MCF 10A (cell line): Measurements from ENCODE around the gene KIAA0513. TPM values are rescaled to one million over a fixed set of nuclear protein-coding genes. Genes with fewer than 3 reads are reported as not detected.

Experiments
- BruUV-seq: library from RNA; stranded (reverse); fragments of 400-500 nt; replicated peaks from 2 replicates; lab custom pipeline; 2021; lab: Mats Ljungman, UMichigan
- CTCF ChIA-PET: fragments of 300-600 bp; sonication (Branson Sonifier 250); formaldehyde crosslinking; extraction: SDS; loops from one replicate; lab custom pipeline; 2021; ENCODE audit warnings: antibody characterized with exemption, inconsistent platforms; lab: Yijun Ruan, JAX
- POLR2A ChIA-PET: fragments of 300-600, 350-650 bp; sonication (Branson Sonifier 250); formaldehyde crosslinking; extraction: SDS; loops from one replicate; lab custom pipeline; 2020; ENCODE audit warnings: antibody characterized with exemption, inconsistent platforms; lab: Yijun Ruan, JAX
- DNase-seq: peaks from one replicate; pipeline ENCODE4 v3.0.0-alpha.2; 2018; ENCODE audit not compliant: unreplicated experiment
- H3K27ac Mint-ChIP-seq: one replicate; pipeline ENCODE4 v1.8.0; 2022; ENCODE audit warnings: mild to moderate bottlenecking, low read depth, mixed read lengths; ENCODE audit not compliant: unreplicated experiment
- H3K27me3 Mint-ChIP-seq: one replicate; pipeline ENCODE4 v1.8.0; 2022; ENCODE audit warnings: mixed read lengths; ENCODE audit not compliant: insufficient read depth, unreplicated experiment
- H3K36me3 Mint-ChIP-seq: one replicate; pipeline ENCODE4 v1.8.0; 2022; ENCODE audit warnings: mild to moderate bottlenecking, moderate library complexity, mixed read lengths; ENCODE audit not compliant: insufficient read depth, unreplicated experiment
- H3K4me1 Mint-ChIP-seq: one replicate; pipeline ENCODE4 v1.8.0; 2022; ENCODE audit warnings: mixed read lengths; ENCODE audit not compliant: insufficient read depth, unreplicated experiment
- H3K4me3 Mint-ChIP-seq: one replicate; pipeline ENCODE4 v1.8.0; 2022; ENCODE audit warnings: mild to moderate bottlenecking, moderate library complexity, mixed read lengths; ENCODE audit not compliant: unreplicated experiment
- H3K9me3 Mint-ChIP-seq: one replicate; pipeline ENCODE4 v1.8.0; 2022; ENCODE audit warnings: mixed read lengths; ENCODE audit not compliant: unreplicated experiment
- CTCF ChIP-seq: fragments of 200-600 bp; IDR thresholded peaks from one replicate; pipeline ENCODE4 v1.8.0; 2022; ENCODE audit warnings: antibody characterized with exemption, mild to moderate bottlenecking; ENCODE audit not compliant: unreplicated experiment
- intact Hi-C: fragments of 100-400 bp; cut with micrococcal nuclease; formaldehyde crosslinking; loops from 2 replicates; pipeline ENCODE4 v1.14.1; 2022
- total RNA-seq: library from RNA; stranded (reverse); gene quantifications from 2 replicates; pipeline ENCODE4 v1.2.3, GENCODE V29; 2022

KIAA0513 gene
- total RNA-seq, 1 experiment from 2014 or later, result 4.2 TPM

GRCh38 chr16:85042167-85042526, 14.6 kb downstream of the KIAA0513 start:
- Mint-ChIP-seq H3K36me3 (peaks cover 9% of the 10 kb centered on the region), H3K4me3 (no peak overlapping the region), H3K9me3 (no peaks in the 10 kb centered on the region), H3K27ac (no peak overlapping the region), H3K27me3 (no peaks in the 10 kb centered on the region), H3K4me1 (peaks cover 4% of the 10 kb centered on the region)
- CTCF ChIA-PET, result interaction anchor here (0.6 kb wide), 1 partner anchor 17 kb away, joined by 4 read pairs; no protein-coding TSS in a partner anchor
- no peak for DNase-seq
- intact Hi-C loops, result no loop called here
- BruUV-seq, result no TSS peak
- POLR2A ChIA-PET, result interaction anchor here (1.1 to 1.4 kb wide), 3 partner anchors 11 to 31 kb away, joined by 3 read pairs; partner anchors contain the start of gene ZDHHC7
- TF ChIP-seq CTCF, result no peak

DNA sequence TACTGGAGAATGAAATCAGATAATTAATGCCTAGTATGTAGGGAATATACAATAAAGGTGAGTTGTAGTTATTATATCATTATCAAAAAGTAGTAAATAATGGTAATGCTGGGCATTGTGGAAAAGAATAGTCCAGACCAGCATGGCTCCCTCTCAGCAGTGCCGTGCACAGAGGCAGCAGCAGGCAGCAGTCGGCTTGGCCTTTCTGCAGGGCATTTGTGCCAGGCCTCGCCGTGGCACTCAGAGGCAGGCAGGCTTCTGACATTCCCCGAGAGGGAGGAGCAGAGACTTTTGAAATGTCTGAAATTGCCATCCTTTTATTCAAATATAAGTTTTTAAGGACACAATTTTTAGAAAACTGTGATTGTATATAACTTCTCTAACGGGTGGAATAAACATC, 15.0 kb downstream of the KIAA0513 start:
- BruUV-seq, result no TSS peak
- Mint-ChIP-seq H3K9me3 (no peaks in the 10 kb centered on the region), H3K4me1 (no peaks in the 10 kb centered on the region), H3K4me3 (no peak overlapping the region), H3K27me3 (no peaks in the 10 kb centered on the region), H3K36me3 (peaks cover 5% of the 10 kb centered on the region), H3K27ac (no peak overlapping the region)
- no peak for DNase-seq
- TF ChIP-seq CTCF, result no peak
- ChIA-PET POLR2A (interaction anchor here (1.1 to 1.4 kb wide), 2 partner anchors 11 to 16 kb away, joined by 3 read pairs; no protein-coding TSS in a partner anchor), CTCF (interaction anchor here (0.6 to 1.2 kb wide), 3 partner anchors 10 to 33 kb away, joined by 3 to 4 read pairs (median 3); no protein-coding TSS in a partner anchor)
- intact Hi-C loops, result no loop called here

DNA sequence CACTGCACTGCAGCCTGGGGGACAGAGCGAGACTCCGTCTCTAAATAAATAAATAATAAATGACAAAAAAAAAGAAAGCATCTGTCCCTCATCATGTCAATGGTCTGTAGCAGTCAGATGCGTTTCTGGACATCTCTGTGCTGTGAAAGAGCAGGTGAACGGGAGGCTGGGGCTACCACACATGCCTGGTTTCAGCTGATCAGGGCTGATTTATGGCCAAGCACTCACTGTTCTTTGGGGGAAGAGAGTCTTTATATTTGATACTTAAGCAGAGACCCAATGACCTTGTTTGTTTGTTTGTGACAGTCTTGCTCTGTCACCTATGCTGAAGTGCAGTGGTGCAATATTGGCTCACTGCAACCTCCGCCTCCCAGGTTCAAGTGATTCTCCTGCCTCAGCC, 17.5 kb downstream of the KIAA0513 start:
- Mint-ChIP-seq H3K27ac (no peak overlapping the region), H3K4me1 (no peaks in the 10 kb centered on the region), H3K4me3 (no peak overlapping the region), H3K9me3 (no peaks in the 10 kb centered on the region), H3K36me3 (no peaks in the 10 kb centered on the region), H3K27me3 (no peaks in the 10 kb centered on the region)
- TF ChIP-seq CTCF, result no peak
- intact Hi-C loops, result no loop called here
- ChIA-PET POLR2A (no interaction called here), CTCF (interaction anchor here (0.7 kb wide), 1 partner anchor 41 kb away, joined by 3 read pairs; no protein-coding TSS in a partner anchor)
- DNase-seq, result no peak
- no TSS peak for BruUV-seq

DNA sequence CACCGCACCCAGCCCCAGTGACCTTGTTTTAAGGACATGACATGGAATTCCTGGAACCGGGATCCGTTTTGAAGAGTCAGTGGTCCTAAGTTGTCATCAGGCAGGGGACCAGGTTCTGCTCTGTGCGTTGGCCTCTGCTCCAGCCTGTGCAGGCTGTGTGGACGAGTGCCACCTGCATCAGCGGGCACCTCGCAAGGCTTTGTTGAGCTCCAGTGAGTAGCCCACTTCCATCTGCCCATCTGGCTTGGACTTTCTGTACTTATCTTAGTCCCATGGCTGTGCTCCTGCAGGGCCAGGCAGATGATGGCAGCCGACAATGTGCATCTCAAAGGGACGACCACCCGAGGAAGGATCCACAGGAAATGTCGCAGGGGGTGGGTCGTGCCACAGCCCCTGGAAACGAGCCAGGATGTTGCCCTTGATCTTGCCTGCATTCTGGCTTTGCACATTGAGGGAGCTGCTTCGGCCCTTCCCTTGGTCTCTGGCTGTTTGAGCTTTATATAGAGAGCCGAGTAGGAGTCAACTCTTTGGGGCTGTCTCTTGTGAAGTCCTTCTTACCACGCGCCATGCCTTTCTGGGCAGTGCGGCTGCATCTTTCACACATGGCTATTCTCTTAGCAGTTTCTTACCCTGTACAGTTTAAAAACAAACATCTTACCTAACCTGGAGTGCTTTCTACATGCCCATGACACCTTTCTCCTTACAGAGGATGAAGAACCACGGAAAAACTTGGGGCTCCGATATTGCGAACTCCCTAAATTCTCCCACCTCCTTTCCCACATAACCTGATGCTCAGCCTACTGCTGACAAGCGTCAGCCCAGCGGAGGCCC, 18.3 kb downstream of the KIAA0513 start:
- no peaks in the 10 kb centered on the region for H3K27me3 Mint-ChIP-seq
- H3K27ac Mint-ChIP-seq, result no peak overlapping the region
- ChIA-PET POLR2A (no interaction called here), CTCF (interaction anchor here (0.7 to 1.6 kb wide), 2 partner anchors 41 to 42 kb away, joined by 3 to 8 read pairs; no protein-coding TSS in a partner anchor)
- H3K4me3 Mint-ChIP-seq, result no peak overlapping the region
- no TSS peak for BruUV-seq
- H3K4me1 Mint-ChIP-seq, result no peaks in the 10 kb centered on the region
- intact Hi-C loops, result no loop called here
- TF ChIP-seq CTCF, result no peak
- no peaks in the 10 kb centered on the region for H3K9me3 Mint-ChIP-seq
- no peaks in the 10 kb centered on the region for H3K36me3 Mint-ChIP-seq
- no peak for DNase-seq
